ENCODE results near the gene C1GALT1C1L. TPM values are rescaled to one million over a fixed set of nuclear protein-coding genes. Genes with fewer than 3 reads are reported as not detected.
"Not testable (repeated sequence)": the region's sequence is repeated elsewhere in the genome, so short reads cannot be mapped to it uniquely, and the experiment has no call there.

C1GALT1C1L gene
- total and polyA plus RNA-seq, 3 donors from 2014 or later: 3.1 to 8.6 (median 5.8) TPM

DNA sequence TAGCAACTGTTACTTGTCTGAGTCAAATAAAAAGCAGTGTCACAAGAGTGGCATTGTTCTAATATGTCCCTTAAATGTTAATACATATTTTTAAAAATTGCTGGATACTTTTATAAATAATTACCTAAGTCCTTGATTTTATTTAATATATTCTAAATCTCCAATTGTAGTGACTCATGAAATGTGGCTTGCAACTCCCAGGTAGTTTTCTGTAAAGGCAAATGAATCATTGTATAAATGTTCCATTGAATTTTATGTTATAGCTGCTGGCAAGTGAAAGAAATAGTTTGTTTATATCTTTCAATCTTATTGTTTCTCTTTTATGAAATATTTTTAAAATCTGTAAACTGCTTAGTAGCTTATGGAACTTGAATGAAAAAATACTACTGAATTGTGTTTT is 32.7 kb upstream of the C1GALT1C1L start:
- Histone ChIP-seq H3K27me3 (no peaks in the 10 kb centered on the region), H3K36me3 (ENCODE audit: low read depth, missing control alignments) (no peaks in the 10 kb centered on the region), H3K27ac (no peak overlapping the region), H3K9me3 (no peaks in the 10 kb centered on the region), H3K4me1 (no peaks in the 10 kb centered on the region), H3K4me3 (no peak overlapping the region)
- TF ChIP-seq, protein P1, sequence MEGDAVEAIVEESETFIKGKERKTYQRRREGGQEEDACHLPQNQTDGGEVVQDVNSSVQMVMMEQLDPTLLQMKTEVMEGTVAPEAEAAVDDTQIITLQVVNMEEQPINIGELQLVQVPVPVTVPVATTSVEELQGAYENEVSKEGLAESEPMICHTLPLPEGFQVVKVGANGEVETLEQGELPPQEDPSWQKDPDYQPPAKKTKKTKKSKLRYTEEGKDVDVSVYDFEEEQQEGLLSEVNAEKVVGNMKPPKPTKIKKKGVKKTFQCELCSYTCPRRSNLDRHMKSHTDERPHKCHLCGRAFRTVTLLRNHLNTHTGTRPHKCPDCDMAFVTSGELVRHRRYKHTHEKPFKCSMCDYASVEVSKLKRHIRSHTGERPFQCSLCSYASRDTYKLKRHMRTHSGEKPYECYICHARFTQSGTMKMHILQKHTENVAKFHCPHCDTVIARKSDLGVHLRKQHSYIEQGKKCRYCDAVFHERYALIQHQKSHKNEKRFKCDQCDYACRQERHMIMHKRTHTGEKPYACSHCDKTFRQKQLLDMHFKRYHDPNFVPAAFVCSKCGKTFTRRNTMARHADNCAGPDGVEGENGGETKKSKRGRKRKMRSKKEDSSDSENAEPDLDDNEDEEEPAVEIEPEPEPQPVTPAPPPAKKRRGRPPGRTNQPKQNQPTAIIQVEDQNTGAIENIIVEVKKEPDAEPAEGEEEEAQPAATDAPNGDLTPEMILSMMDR (IDR thresholded peaks at IDR 0.05): no peak
- no peak for TF ChIP-seq POLR2A (IDR thresholded peaks at IDR 0.05)
- intact Hi-C loops (cut with DNase I; ENCODE audit: low total_unique reads): no loop called here
- no peak for DNase-seq

DNA sequence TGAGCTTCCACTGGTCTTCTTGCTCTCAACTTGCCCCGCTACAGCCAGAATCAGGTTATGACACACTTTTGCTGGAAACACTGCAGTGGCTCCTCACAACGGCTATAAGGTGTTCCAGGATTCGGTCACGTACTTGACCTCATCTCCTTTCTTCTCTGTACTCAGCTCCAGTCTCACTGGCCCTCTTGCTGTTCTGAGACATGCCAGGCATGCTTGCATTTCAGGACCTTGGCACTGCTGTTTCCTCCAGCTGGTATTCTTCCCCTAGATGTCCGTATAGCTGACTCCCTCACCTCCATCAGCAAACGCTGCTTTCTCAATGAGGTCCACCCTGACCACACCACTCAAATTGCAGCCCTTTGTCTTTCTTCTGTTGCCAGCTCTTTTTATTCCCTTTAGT is 31.9 kb upstream of the C1GALT1C1L start:
- intact Hi-C loops (cut with DNase I; ENCODE audit: low total_unique reads): no loop called here
- Histone ChIP-seq H3K4me3 (no peak overlapping the region), H3K9me3 (no peaks in the 10 kb centered on the region), H3K36me3 (ENCODE audit: low read depth, missing control alignments) (no peaks in the 10 kb centered on the region), H3K27me3 (no peaks in the 10 kb centered on the region), H3K27ac (no peak overlapping the region), H3K4me1 (no peaks in the 10 kb centered on the region)
- no peak for DNase-seq
- no peak for TF ChIP-seq POLR2A (IDR thresholded peaks at IDR 0.05)
- TF ChIP-seq, protein P1 (IDR thresholded peaks at IDR 0.05): no peak
- WGBS, 2 donors: 77 to 88% methylated on average over 6 of the region's 6 CpGs

DNA sequence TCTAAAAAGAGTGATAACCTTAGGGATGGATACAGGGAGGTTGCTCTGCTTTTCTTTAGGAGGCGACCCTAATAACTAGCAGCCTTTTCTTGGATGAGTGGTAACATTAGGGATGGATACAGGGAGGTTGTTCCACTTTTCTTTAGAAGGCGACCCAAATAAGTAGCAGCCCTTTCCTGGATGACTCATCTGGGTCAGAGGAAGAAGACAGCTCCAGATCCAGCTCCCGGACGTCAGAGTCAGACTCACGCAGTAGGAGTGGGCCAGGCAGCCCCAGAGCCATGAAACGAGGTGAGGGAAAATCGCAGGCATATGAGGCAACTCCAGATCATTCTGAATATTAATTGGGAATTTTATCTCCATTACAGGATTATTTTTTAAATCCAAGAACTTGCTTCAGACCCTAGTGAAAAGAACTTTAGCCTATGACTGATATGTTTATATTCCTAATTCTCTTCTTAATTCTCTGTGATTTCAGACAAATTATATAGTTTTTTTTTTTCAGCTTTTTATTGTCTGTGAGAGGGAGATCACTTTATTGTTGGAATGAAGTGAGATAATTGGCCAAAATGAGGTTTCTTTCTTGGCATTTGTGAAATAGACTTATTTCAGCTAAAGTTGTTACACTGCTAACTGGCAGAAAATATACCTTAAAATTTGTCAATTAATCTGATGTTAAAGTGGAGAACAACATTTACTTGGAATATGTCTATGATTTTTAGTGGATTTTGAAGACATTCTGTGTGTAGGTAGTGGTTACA is 31.2 kb upstream of the C1GALT1C1L start:
- Histone ChIP-seq H3K27me3 (no peaks in the 10 kb centered on the region), H3K4me3 (no peak overlapping the region), H3K36me3 (ENCODE audit: low read depth, missing control alignments) (no peaks in the 10 kb centered on the region), H3K4me1 (no peaks in the 10 kb centered on the region), H3K27ac (no peak overlapping the region), H3K9me3 (no peaks in the 10 kb centered on the region)
- no peak for DNase-seq
- TF ChIP-seq, protein P1 (IDR thresholded peaks at IDR 0.05): no peak
- no peak for TF ChIP-seq POLR2A (IDR thresholded peaks at IDR 0.05)
- whole genome bisulfite sequencing, 2 donors: 57 to 76% methylated on average over 7 of the region's 7 CpGs
- intact Hi-C loops (cut with DNase I; ENCODE audit: low total_unique reads): no loop called here

DNA sequence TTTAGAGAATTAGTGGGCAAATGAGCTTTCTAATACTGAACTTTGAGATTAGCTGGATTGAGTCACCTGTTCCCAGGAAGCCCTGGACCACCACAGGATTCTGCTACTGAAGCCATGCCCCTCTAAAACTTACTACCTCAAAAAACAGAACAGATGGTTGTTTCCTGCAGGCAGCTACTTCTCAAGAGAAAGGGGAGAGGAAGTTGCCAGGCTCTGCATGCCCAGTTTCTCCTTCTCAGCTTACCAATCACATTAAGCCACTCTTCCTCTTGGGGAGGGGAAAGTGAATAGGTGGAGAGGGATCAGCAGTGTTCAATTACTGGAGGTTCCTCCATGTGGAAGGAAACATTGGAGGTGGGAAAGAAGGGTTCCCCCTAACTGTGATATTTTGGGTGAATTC is 24.9 kb upstream of the C1GALT1C1L start:
- H3K27ac ChIP-seq: no peak overlapping the region
- H3K9me3 ChIP-seq: no peaks in the 10 kb centered on the region
- intact Hi-C loops (cut with DNase I; ENCODE audit: low total_unique reads): no loop called here
- DNase-seq: no peak
- H3K4me1 ChIP-seq: peaks cover 21% of the 10 kb centered on the region
- H3K4me3 ChIP-seq: no peak overlapping the region
- no peaks in the 10 kb centered on the region for H3K36me3 ChIP-seq (ENCODE audit: low read depth, missing control alignments)
- TF ChIP-seq POLR2A (IDR thresholded peaks at IDR 0.05): no peak
- TF ChIP-seq, protein P1 (IDR thresholded peaks at IDR 0.05): no peak
- no peaks in the 10 kb centered on the region for H3K27me3 ChIP-seq

DNA sequence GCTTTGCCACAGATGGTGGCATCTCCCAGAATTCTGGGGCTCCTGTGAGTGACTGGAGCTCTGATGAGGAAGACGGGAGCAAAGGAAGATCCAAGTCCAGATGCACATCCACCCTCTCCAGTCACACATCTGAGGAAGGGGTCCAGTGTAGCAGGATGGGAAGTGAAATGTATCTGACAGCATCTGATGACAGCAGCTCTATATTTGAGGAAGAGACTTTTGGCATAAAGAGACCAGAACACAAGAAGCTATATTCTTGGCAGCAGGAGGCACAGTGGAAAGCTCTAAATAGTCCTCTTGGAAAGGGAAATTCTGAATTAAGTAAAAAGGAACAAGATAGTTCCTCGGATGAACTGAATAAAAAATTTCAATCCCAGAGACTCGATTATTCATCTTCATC is 23.5 kb upstream of the C1GALT1C1L start:
- peak overlapping the region; percentile 0 to 72 for H3K27ac ChIP-seq
- no peak for DNase-seq
- TF ChIP-seq, protein P1 (IDR thresholded peaks at IDR 0.05): no peak
- no peak for TF ChIP-seq POLR2A (IDR thresholded peaks at IDR 0.05)
- no peak overlapping the region for H3K4me3 ChIP-seq
- 53 to 57% methylated on average over 3 of the region's 3 CpGs for WGBS, 2 donors
- no peaks in the 10 kb centered on the region for H3K9me3 ChIP-seq
- H3K36me3 ChIP-seq (ENCODE audit: low read depth, missing control alignments): no peaks in the 10 kb centered on the region
- intact Hi-C loops (cut with DNase I; ENCODE audit: low total_unique reads): no loop called here
- peaks cover 21% of the 10 kb centered on the region for H3K4me1 ChIP-seq
- H3K27me3 ChIP-seq: no peaks in the 10 kb centered on the region

DNA sequence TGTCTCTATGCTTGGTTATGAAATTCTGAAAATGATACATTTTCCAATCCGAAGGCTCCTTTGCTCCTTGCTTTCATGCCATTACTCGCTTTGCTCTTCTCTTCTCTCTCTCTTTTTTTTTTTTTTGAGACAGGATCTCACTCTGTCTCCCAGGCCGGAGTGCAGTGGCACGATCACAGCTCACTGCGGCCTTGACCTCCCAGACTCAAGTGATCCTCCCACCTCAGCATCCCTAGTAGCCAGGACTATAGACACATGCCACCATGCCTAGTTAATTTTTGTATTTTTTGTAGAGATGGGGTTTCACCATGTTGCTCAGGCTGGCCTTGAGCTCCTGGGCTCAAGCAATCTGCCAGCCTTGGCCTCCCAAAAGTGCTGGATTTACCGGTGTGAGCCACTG is 21.9 kb upstream of the C1GALT1C1L start:
- Histone ChIP-seq H3K27ac (peak overlapping the region; percentile 8 to 72), H3K4me1 (peaks cover 21% of the 10 kb centered on the region)
- H3K36me3 ChIP-seq (ENCODE audit: low read depth, missing control alignments); H3K4me3 ChIP-seq; H3K27me3 ChIP-seq; intact Hi-C loops (cut with DNase I; ENCODE audit: low total_unique reads); H3K9me3 ChIP-seq: not testable (repeated sequence)
- DNase-seq: peak; percentile 60
- WGBS, 2 donors: 33 to 48% methylated on average over 6 of the region's 6 CpGs

Data from testis (tissue), 3 donors.